ENCODE data around the gene MAD2L1BP.
"Not testable (repeated sequence)": the region's sequence is repeated elsewhere in the genome, so short reads cannot be mapped to it uniquely, and the experiment has no call there.

The MAD2L1BP gene

GRCh38 chr6:43647613-43648012, 12.0 kb downstream of the MAD2L1BP start:
- DNase-seq (ENCODE audit: low spot score) (no peak), ATAC-seq (ENCODE audit: low read depth) (no peak)
- H3K4me1 ChIP-seq (ENCODE audit: insufficient read depth, poor library complexity, severe bottlenecking): no peaks in the 10 kb centered on the region
- no peak overlapping the region for H3K27ac ChIP-seq (ENCODE audit: poor library complexity, severe bottlenecking)
- H3K9me3 ChIP-seq (ENCODE audit: severe bottlenecking): no peaks in the 10 kb centered on the region
- H3K36me3 ChIP-seq (ENCODE audit: low read depth): 0 out of 2 replicates have a peak, but pooled peaks cover 1% of the 10 kb centered on the region
- H3K27me3 ChIP-seq (ENCODE audit: insufficient read depth, poor library complexity, severe bottlenecking): no peaks in the 10 kb centered on the region
- no peak overlapping the region for H3K4me3 ChIP-seq (ENCODE audit: severe bottlenecking)
- no peak for TF ChIP-seq CTCF (IDR thresholded peaks at IDR 0.05; ENCODE audit: poor library complexity, severe bottlenecking)

GRCh38 chr6:43648248-43648647, 12.6 kb downstream of the MAD2L1BP start:
- Histone ChIP-seq H3K9me3 (ENCODE audit: severe bottlenecking) (no peaks in the 10 kb centered on the region), H3K27ac (ENCODE audit: poor library complexity, severe bottlenecking) (no peak overlapping the region), H3K4me3 (ENCODE audit: severe bottlenecking) (no peak overlapping the region), H3K4me1 (ENCODE audit: insufficient read depth, poor library complexity, severe bottlenecking) (no peaks in the 10 kb centered on the region), H3K36me3 (ENCODE audit: low read depth) (no peaks in the 10 kb centered on the region), H3K27me3 (ENCODE audit: insufficient read depth, poor library complexity, severe bottlenecking) (no peaks in the 10 kb centered on the region)
- ATAC-seq (ENCODE audit: low read depth) (no peak), DNase-seq (ENCODE audit: low spot score) (no peak)
- no peak for TF ChIP-seq CTCF (IDR thresholded peaks at IDR 0.05; ENCODE audit: poor library complexity, severe bottlenecking)

- not testable (repeated sequence) for H3K4me3 ChIP-seq (ENCODE audit: severe bottlenecking); H3K27me3 ChIP-seq (ENCODE audit: insufficient read depth, poor library complexity, severe bottlenecking); ATAC-seq (ENCODE audit: low read depth); DNase-seq (ENCODE audit: low spot score); H3K4me1 ChIP-seq (ENCODE audit: insufficient read depth, poor library complexity, severe bottlenecking); H3K36me3 ChIP-seq (ENCODE audit: low read depth); H3K9me3 ChIP-seq (ENCODE audit: severe bottlenecking); H3K27ac ChIP-seq (ENCODE audit: poor library complexity, severe bottlenecking)
Observed at GRCh38 chr6:43652822-43653221, 17.2 kb downstream of the MAD2L1BP start.

- H3K27ac ChIP-seq (ENCODE audit: poor library complexity, severe bottlenecking): no peak overlapping the region
- no peaks in the 10 kb centered on the region for H3K9me3 ChIP-seq (ENCODE audit: severe bottlenecking)
- no peak for TF ChIP-seq CTCF (IDR thresholded peaks at IDR 0.05; ENCODE audit: poor library complexity, severe bottlenecking)
- H3K36me3 ChIP-seq (ENCODE audit: low read depth): no peaks in the 10 kb centered on the region
- DNase-seq (ENCODE audit: low spot score): no peak
- H3K27me3 ChIP-seq (ENCODE audit: insufficient read depth, poor library complexity, severe bottlenecking): no peaks in the 10 kb centered on the region
- no peak overlapping the region for H3K4me3 ChIP-seq (ENCODE audit: severe bottlenecking)
- no peak for ATAC-seq (ENCODE audit: low read depth)
- no peaks in the 10 kb centered on the region for H3K4me1 ChIP-seq (ENCODE audit: insufficient read depth, poor library complexity, severe bottlenecking)
Observed at GRCh38 chr6:43657221-43657802, 21.7 kb downstream of the MAD2L1BP start.

- Histone ChIP-seq H3K36me3 (ENCODE audit: low read depth) (no peaks in the 10 kb centered on the region), H3K4me3 (ENCODE audit: severe bottlenecking) (no peak overlapping the region), H3K27ac (ENCODE audit: poor library complexity, severe bottlenecking) (no peak overlapping the region), H3K27me3 (ENCODE audit: insufficient read depth, poor library complexity, severe bottlenecking) (no peaks in the 10 kb centered on the region), H3K9me3 (ENCODE audit: severe bottlenecking) (no peaks in the 10 kb centered on the region), H3K4me1 (ENCODE audit: insufficient read depth, poor library complexity, severe bottlenecking) (no peaks in the 10 kb centered on the region)
- no peak for ATAC-seq (ENCODE audit: low read depth)
- no peak for TF ChIP-seq CTCF (IDR thresholded peaks at IDR 0.05; ENCODE audit: poor library complexity, severe bottlenecking)
- DNase-seq (ENCODE audit: low spot score): no peak
Observed at GRCh38 chr6:43658161-43658560, 22.5 kb downstream of the MAD2L1BP start.

GRCh38 chr6:43662948-43663347, 27.3 kb downstream of the MAD2L1BP start:
- DNase-seq (ENCODE audit: low spot score); H3K9me3 ChIP-seq (ENCODE audit: severe bottlenecking); H3K4me3 ChIP-seq (ENCODE audit: severe bottlenecking); H3K27ac ChIP-seq (ENCODE audit: poor library complexity, severe bottlenecking); H3K36me3 ChIP-seq (ENCODE audit: low read depth); ATAC-seq (ENCODE audit: low read depth); H3K27me3 ChIP-seq (ENCODE audit: insufficient read depth, poor library complexity, severe bottlenecking): not testable (repeated sequence)
- H3K4me1 ChIP-seq (ENCODE audit: insufficient read depth, poor library complexity, severe bottlenecking): peaks cover 17% of the 10 kb centered on the region

Measured in RWPE2 (cell line).